NCI-H1105 treated with DMSO at 0.1 percent for 48 hours (cell line): ENCODE results near the gene PPFIBP1.
"Not testable (repeated sequence)": the region's sequence is repeated elsewhere in the genome, so short reads cannot be mapped to it uniquely, and the experiment has no call there.

Source experiments
- DNase-seq: peaks from one replicate; lab custom pipeline; 2025; lab: John Stamatoyannopoulos, UW

Gene PPFIBP1

GRCh38 chr12:27592548-27592947 is 68.5 kb downstream of the PPFIBP1 start:
- no peak for DNase-seq

- no peak for DNase-seq
These were observed 69.3 kb downstream of the PPFIBP1 start for GRCh38 chr12:27593266-27593665.

DNA sequence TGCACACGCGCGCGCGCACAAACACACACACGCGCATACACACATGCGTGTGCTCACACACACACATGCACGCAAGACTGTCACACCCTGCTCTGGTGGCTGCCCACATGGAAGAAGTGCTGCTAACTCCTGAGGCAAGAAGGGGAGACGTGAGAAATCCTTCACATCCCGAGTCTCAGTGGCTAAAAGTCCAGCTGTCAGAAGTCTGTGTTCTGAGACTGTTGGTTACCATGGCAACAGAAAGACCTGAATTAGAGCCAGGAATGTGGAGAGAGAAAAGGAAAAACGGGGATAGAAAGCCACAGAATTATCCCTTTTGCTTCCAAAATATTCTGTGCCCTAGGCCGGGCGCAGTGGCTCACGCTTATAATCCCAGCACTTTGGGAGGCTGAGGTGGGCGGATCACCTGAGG is 71.2 kb downstream of the PPFIBP1 start:
- DNase-seq: no peak

- not testable (repeated sequence) for DNase-seq
These were observed 74.9 kb downstream of the PPFIBP1 start for GRCh38 chr12:27598866-27599265.

- not testable (repeated sequence) for DNase-seq
These were observed 77.2 kb downstream of the PPFIBP1 start for GRCh38 chr12:27601056-27601828.

GRCh38 chr12:27602516-27602915 is 78.5 kb downstream of the PPFIBP1 start:
- no peak for DNase-seq

DNA sequence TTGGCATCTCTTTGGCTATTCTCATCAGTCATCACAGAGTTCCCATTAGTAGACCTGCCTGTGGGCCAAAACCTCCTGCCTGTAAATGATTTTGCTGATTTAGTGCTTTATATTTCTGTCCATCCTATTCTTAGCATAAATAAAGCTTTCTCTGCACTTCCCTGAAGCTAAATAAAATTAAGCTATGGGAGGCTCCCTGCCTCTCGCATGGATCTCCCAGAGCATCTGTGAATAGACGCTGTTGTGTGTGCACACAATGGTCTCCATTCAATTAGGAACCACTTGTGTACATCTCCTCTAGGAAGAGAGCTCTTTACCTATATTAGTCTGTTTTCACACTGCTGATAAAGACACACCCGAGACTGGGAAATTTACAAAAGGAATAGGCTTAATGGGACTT is 80.4 kb downstream of the PPFIBP1 start:
- no peak for DNase-seq

DNA sequence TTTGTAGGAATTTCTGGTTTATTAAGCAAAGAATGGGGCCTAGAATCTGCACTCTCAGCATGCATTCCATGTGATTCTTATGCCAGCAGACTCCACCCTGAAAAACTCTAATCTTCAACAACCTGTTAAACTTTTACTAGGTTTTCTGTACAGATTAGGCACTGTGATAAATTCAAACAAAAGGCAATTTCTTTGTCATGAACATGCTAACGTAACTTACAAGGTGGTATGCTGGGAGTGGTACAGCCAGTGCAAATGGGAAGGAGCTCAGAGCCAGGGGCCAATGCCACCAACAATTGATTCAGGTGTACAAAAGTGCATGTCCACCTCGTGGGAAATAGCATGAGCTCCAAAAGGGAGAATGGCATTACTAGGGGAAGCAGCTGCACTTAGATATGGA is 83.0 kb downstream of the PPFIBP1 start:
- DNase-seq: no peak

GRCh38 chr12:27607591-27607990 is 83.6 kb downstream of the PPFIBP1 start:
- DNase-seq: no peak

DNA sequence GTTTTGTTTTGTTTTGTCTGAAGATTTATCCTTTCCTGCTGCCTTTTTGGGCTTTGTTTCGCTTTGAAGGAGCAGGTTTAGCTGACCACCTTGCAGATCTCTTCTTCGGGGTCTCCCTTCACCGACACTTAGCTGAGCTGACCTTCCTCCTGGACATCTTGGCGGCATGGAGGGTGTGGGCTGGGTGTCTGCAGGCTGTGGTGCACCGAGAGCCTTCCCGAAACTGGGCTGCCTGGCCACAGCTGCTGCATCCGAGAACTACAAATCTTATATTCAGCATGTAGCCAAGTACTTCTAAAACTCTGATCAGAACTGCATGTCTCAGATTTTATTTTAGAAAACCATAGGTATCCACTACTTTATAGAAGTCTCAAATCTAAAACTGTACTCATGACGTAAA is 84.9 kb downstream of the PPFIBP1 start:
- no peak for DNase-seq

DNA sequence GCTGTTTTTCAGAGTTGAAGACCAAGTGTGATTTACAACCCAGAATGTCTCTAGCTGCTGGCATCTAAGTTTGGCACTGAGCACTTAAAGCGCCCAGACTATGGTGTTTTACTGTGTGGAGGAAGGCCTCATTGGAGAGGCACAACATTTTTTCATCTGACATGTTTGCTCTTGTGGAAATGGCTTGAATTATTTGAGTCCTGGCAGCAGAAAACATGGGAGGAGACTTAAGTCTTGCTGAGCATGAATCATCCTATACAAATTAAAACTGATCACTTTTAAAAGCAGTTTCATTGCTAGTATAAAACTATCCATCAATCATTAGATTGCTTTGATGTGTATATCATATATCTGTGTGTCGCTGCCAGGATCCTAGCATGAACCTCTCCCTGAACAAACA is 86.4 kb downstream of the PPFIBP1 start:
- DNase-seq: no peak

- DNase-seq: no peak
These were observed 90.4 kb downstream of the PPFIBP1 start for GRCh38 chr12:27614386-27614785.

DNA sequence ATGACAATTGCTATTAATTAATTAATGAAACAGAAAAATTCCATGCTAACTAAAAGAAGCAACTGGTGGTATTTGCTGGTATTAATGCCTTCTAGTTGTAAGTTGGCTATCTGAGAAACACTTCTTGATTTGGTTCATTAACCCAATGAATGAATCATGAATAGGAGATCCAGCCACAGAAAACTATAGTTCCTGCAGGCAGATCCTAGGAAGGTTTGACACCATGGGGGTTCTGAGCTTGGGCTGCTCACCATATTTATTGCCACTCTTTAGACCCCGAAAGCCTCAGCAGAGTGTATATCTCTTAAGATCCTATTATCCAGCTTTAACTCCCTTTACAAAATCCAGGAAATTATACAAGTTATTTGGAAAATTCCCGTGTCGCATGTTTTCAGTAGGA is 90.9 kb downstream of the PPFIBP1 start:
- no peak for DNase-seq

DNA sequence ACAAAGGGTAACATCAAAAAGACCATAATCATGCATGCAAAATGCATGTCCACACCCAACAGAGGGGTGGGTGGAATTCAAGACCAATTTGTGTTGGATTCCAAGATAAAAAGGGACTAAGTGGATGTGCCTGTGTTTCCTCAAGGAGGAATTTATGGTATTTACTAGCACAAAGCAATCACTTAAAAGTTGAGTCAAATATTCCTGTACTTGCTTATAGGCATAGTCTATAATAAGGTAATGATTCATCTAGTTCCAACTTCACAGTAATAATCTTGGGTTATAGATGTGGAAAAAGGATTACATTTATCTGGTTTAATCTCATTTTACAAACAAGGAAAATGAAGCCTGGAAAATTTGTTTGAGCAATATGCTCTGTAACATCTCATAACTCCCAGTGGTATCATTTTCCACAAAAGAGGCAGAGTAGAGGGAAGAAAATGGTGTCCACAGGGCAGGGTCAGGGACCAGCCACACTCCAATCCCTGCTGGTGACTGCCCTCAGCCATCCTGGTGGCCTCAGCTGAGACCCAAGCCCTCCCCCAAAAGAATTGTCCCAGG is 91.4 kb downstream of the PPFIBP1 start:
- no peak for DNase-seq

- no peak for DNase-seq
These were observed 92.5 kb downstream of the PPFIBP1 start for GRCh38 chr12:27616356-27617142.

DNA sequence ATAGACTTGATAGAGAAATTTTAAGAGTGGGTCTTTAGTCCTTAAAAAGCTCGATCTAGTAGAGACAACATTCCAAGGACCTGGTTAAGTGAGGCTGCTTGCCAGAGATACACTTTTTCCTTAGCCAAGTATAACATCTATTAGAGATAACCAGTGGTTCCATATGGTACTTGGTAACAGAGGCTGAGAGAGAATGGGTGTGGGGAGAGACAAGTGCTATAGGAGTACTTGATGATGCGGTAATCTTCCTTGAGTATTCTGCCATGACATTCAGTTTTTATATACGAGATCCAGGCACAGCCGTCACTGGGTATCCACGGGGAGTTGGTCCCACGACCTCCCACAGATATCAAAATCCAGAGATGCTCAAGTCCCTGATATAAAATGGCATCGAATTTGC is 94.8 kb downstream of the PPFIBP1 start:
- no peak for DNase-seq

DNA sequence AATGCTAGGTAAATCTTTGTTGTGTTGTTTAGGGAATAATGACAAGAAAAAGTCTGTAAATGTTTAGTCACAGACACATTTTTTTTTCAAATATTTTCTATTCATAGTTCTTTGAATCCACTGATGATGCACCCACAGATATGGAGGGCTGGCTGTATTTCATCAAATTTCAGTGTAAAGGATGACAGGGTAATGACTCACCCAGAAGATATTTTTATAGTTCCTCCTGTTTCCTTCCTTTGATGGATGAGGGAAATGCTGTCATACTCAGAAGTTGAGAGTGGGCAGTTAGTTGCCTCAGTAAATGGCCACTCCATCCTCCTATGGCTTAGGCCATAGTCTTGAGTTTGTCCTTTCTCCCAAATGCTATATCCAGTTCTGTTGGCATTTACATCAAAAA is 95.3 kb downstream of the PPFIBP1 start:
- DNase-seq: no peak

GRCh38 chr12:27620121-27620520 is 96.1 kb downstream of the PPFIBP1 start:
- no peak for DNase-seq

DNA sequence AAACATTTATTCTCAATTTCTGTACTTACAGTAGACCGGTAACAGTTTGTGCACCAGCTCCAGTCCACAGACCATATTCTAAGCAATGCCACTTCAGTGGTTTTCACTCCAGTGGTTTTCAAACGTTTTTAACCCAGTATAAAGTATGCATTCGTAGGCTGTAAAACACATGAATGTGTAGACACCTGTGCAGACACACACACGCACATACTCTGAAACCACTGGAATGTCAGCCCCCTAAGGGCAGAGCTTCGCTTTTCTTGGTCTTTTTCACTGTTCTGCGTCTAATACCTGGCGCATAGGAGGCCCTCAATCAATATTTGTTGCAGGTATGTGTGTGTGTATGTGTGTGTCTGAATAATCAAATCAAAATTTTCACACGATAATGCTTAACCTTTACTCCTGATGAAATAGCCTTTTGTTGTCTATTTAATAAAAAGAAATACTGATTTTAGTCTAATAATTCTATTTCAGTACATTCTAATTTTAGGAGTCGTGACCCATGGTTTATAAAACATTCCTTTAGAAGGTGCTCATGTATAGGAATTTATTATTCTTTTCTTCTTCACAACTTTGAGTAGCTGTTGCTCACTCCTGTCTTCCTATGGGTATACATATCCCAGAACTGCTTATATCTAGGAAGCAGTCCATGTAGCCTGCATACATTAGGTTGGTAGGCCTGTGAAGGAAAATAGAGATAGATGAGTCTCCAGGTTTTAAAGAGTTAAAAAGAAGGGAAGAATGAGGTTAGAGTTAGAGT is 98.6 kb downstream of the PPFIBP1 start:
- no peak for DNase-seq

DNA sequence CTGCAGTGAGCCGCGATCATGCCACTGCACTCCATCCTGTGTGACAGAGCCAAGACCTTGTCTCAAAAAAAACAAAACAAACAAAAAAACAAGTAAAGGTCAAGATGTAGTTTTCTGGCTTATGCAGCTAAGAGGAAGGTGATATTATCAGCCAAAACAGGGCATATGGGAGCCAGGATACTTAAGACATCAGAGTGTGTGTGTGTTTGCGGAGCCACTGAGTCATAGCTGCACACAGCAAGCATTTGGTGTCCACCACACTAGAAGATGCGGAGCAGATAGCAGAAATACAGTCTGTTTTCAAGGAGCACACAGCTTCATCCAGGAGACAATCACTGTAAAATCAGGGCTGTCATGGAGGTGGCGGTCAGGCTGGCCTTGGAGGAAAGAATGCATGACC is 99.6 kb downstream of the PPFIBP1 start:
- DNase-seq: no peak

GRCh38 chr12:27624586-27624985 is 100.6 kb downstream of the PPFIBP1 start:
- no peak for DNase-seq

GRCh38 chr12:27627123-27627852 is 103.3 kb downstream of the PPFIBP1 start:
- no peak for DNase-seq
